Left ventricle myocardium inferior (tissue), 1 donor: ENCODE measurements around the gene APBB1IP. TPM values are rescaled to one million over a fixed set of nuclear protein-coding genes. Genes with fewer than 3 reads are reported as not detected.

Source experiments
- DNase-seq: peaks from one replicate; pipeline ENCODE4 v3.0.0-alpha.2; 2020
- H3K27ac ChIP-seq: fragments of 200-600 bp; replicated peaks from 2 replicates; pipeline ENCODE4 v1.8.0; 2021
- H3K27me3 ChIP-seq: fragments of 200-600 bp; 2 replicates; pipeline ENCODE4 v1.8.0; 2021; ENCODE audit warnings: low read depth
- H3K36me3 ChIP-seq: fragments of 200-600 bp; 2 replicates; pipeline ENCODE4 v1.8.0; 2021
- H3K4me1 ChIP-seq: fragments of 200-600 bp; 2 replicates; pipeline ENCODE4 v1.8.0; 2021
- H3K4me3 ChIP-seq: fragments of 200-600 bp; 2 replicates; pipeline ENCODE4 v1.8.0; 2021; ENCODE audit warnings: mild to moderate bottlenecking, moderate library complexity
- H3K9me3 ChIP-seq: fragments of 200-600 bp; replicated peaks from 2 replicates; pipeline ENCODE4 v1.8.0; 2021
- CTCF ChIP-seq: fragments of 200-600 bp; IDR thresholded peaks from 2 replicates; pipeline ENCODE4 v1.8.0; 2021; ENCODE audit warnings: antibody characterized with exemption, mild to moderate bottlenecking, borderline replicate concordance
- intact Hi-C: fragments of 100-400 bp; cut with micrococcal nuclease; formaldehyde crosslinking; loops from one replicate; pipeline ENCODE4 v1.11.0; 2022
- total RNA-seq: library from RNA; stranded (reverse); fragmentation: NEBNext Ultra II Directional; extraction: Animal tissue kit (Norgen Biotek cat#: 25700); gene quantifications from one replicate; pipeline ENCODE4 v1.2.1, GENCODE V29; 2021
- donor health status: DM: no; HTN: yes; CAD: no; lungs with severe emphysema.

Gene APBB1IP
- total RNA-seq, 1 donor from 2014 or later = 2.6 TPM

GRCh38 chr10:26436848-26437247, 1.3 kb upstream of the APBB1IP start:
- Histone ChIP-seq H3K4me3 (no peak overlapping the region), H3K27me3 (peaks cover 59% of the 10 kb centered on the region), H3K27ac (no peak overlapping the region), H3K9me3 (peaks cover 4% of the 10 kb centered on the region), H3K36me3 (no peaks in the 10 kb centered on the region), H3K4me1 (peaks cover 7% of the 10 kb centered on the region)
- DNase-seq = no peak
- no peak for TF ChIP-seq CTCF
- intact Hi-C loops = no loop called here

DNA sequence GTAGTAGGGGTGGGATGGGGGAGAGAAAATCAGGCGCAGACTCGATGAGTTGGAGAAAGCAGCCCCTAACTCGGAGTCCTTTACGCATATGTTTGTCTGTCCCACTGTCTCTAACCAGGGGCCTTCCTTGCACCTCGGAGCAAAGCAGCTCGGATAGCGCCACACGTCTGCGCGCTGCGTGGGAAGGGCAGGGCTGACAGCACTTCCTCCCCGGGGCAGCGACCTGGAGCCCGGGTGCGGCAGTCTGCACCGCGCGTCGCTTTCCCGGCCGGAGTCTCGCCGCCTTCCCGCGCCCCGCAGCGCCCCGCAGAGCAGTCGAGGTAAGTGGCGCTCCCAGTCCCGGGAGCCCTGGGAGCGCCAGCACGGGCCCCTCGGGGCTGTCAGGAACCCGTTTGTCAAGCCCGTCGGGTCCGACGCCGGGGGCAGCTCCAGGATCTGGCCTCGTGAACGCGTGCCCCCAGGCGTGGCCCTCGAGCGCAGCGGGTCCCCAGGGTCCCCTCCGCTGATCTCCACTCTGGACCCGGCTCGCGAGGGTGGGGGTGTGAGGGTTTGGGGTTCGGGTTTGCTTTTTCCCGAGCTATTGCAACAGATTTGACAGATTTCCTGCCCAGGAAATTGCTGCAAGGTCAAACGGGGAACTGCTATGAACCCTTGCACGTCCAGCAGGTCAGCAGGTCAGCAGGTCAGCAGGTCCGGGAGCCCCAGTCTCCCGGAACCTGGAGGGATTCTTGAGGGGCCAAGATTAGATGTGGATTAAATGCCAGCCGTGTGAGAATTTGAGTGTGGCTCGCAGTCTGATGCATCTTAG, 597 bp downstream of the APBB1IP start:
- H3K27me3 ChIP-seq = peaks cover 64% of the 10 kb centered on the region
- no peak for TF ChIP-seq CTCF
- peak overlapping the region; percentile 69 for H3K27ac ChIP-seq
- no peaks in the 10 kb centered on the region for H3K36me3 ChIP-seq
- peaks cover 7% of the 10 kb centered on the region for H3K4me1 ChIP-seq
- H3K4me3 ChIP-seq = peak overlapping the region; percentile 65
- peak; percentile 34 for DNase-seq
- H3K9me3 ChIP-seq = peaks cover 4% of the 10 kb centered on the region
- intact Hi-C loops = no loop called here

GRCh38 chr10:26439406-26440087, 1.4 kb downstream of the APBB1IP start:
- H3K36me3 ChIP-seq = no peaks in the 10 kb centered on the region
- H3K4me3 ChIP-seq = peak overlapping the region; percentile 65
- TF ChIP-seq CTCF = no peak
- H3K4me1 ChIP-seq = peaks cover 7% of the 10 kb centered on the region
- H3K27me3 ChIP-seq = peaks cover 61% of the 10 kb centered on the region
- intact Hi-C loops = no loop called here
- H3K9me3 ChIP-seq = peaks cover 4% of the 10 kb centered on the region
- H3K27ac ChIP-seq = no peak overlapping the region
- DNase-seq = no peak

DNA sequence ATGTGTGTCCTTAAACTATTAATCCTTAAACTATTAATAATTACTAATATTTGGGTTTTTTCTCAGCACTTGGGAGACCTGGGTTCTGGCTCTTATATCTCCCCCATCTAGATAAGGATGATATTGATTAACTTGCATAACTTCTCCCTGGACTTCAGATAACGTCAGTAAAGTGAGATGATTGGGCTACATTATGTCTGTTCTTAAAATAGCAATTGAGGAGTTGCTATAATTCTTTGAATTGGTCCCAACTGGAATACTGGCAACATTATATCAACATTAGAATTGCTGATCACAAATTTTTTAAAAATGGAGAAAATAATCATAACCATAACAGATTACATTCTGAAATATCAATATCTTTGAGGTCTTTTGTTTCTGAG, 1.9 kb downstream of the APBB1IP start:
- H3K9me3 ChIP-seq = no peaks in the 10 kb centered on the region
- no peak for TF ChIP-seq CTCF
- H3K4me1 ChIP-seq = peaks cover 7% of the 10 kb centered on the region
- H3K27me3 ChIP-seq = peaks cover 56% of the 10 kb centered on the region
- no peaks in the 10 kb centered on the region for H3K36me3 ChIP-seq
- no peak for DNase-seq
- intact Hi-C loops = no loop called here
- H3K4me3 ChIP-seq = peak overlapping the region; percentile 65
- no peak overlapping the region for H3K27ac ChIP-seq

GRCh38 chr10:26441491-26442214, 3.5 kb downstream of the APBB1IP start:
- intact Hi-C loops = no loop called here
- H3K27ac ChIP-seq = no peak overlapping the region
- H3K27me3 ChIP-seq = peaks cover 40% of the 10 kb centered on the region
- H3K4me1 ChIP-seq = peaks cover 7% of the 10 kb centered on the region
- no peaks in the 10 kb centered on the region for H3K9me3 ChIP-seq
- DNase-seq = no peak
- H3K36me3 ChIP-seq = no peaks in the 10 kb centered on the region
- TF ChIP-seq CTCF = no peak
- H3K4me3 ChIP-seq = no peak overlapping the region
